Activated CD4-positive, alpha-beta T cell treated with anti-CD3 and anti-CD28 coated beads for 36 hours (primary cell): ENCODE measurements around the gene LRRC59. TPM values are rescaled to one million over a fixed set of nuclear protein-coding genes. Genes with fewer than 3 reads are reported as not detected.

Experiments used
- ATAC-seq: fragments of 200-7000 bp; cut with Tn5 transposase; one replicate; pipeline ENCODE4 v1.10.0; 2021; ENCODE audit warnings: mild to moderate bottlenecking, moderate library complexity
- CTCF ChIA-PET: fragments of 350-600 bp; sonication (Branson Sonifier 250); formaldehyde crosslinking; loops from one replicate; lab custom pipeline; 2021; ENCODE audit warnings: antibody characterized with exemption; lab: Charles Lee
- POLR2A ChIA-PET: fragments of 350-600 bp; sonication (Branson Sonifier 250); formaldehyde crosslinking; loops from one replicate; lab custom pipeline; 2021; ENCODE audit warnings: antibody characterized with exemption, inconsistent platforms; lab: Charles Lee
- DNase-seq: peaks from one replicate; pipeline ENCODE4 v3.0.0-alpha.2; 2020
- H3K27ac Mint-ChIP-seq: one replicate; pipeline ENCODE4 v1.8.0; 2021; ENCODE audit warnings: mixed read lengths
- H3K27me3 Mint-ChIP-seq: one replicate; pipeline ENCODE4 v1.8.0; 2021; ENCODE audit warnings: mixed read lengths
- H3K36me3 Mint-ChIP-seq: one replicate; pipeline ENCODE4 v1.8.0; 2021; ENCODE audit warnings: low read depth, mixed read lengths
- H3K4me1 Mint-ChIP-seq: one replicate; pipeline ENCODE4 v1.8.0; 2021; ENCODE audit warnings: mixed read lengths
- H3K4me3 Mint-ChIP-seq: one replicate; pipeline ENCODE4 v1.8.0; 2021; ENCODE audit warnings: mild to moderate bottlenecking, moderate library complexity, mixed read lengths
- H3K9me3 Mint-ChIP-seq: one replicate; pipeline ENCODE4 v1.8.0; 2021; ENCODE audit warnings: low read depth, mixed read lengths
- intact Hi-C, 2 experiments: fragments of 100-400 bp; cut with DNase I in 1 of 2; cut with micrococcal nuclease in 1 of 2; formaldehyde crosslinking; loops; one replicate each; pipeline versions ENCODE4 v1.14.2 to v1.15.1; 2022 to 2024; cut with DNase I, micrococcal nuclease
- total RNA-seq, 2 experiments: library from RNA; stranded (reverse); gene quantifications; one replicate each; pipeline ENCODE4 v1.2.3, GENCODE V29; 2021

The LRRC59 gene
- total RNA-seq, 2 experiments from 2014 or later = 74.4 to 82.7 TPM

DNA sequence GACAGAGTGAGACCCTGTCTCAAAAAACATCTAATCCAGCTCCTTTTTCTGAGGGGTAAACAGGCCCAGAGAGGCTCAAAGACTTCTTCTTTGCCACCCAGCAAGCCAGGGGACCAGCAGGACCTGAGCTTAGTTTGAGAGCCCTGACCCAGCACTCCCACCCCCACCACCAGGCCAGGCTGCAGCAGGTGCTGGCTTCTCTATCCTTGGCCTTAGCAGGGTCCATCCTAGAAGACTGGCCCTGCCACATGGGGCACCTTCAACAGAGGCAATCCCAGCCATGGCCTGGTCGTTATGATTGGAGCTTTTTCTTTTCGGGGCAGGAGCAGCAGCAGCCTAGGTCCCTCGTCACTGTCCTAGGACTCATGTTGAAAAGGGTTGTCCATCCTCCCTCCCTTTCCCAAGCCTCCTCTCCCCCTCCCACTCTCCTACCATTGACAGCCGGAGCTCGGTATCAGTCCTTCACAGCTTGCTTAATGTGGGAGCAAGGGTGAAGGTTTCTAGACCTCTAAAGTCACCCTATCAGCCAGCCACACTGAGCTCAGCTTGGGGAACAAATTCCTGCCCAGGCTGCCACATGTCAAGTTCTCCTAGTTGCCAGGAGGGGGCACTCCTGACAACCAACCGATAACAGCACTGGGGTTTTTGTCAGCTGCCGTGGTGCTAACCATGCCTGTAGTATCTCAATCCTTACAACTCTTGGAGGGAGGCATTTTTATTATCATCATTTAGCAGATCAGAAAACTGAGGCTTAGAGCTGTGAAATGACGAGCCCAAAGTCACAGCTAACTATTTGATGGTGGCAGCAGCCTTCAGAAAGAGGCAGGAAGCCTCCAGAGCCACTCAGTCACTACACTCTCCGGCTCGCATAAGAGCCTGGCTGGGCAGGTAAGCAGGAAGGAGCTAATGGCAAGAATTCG, 35.5 kb downstream of the LRRC59 start:
- DNase-seq = peak; percentile 76
- Mint-ChIP-seq H3K27ac (peak overlapping the region; percentile 80), H3K9me3 (no peaks in the 10 kb centered on the region), H3K4me3 (no peak overlapping the region), H3K4me1 (peaks cover 8% of the 10 kb centered on the region), H3K27me3 (no peaks in the 10 kb centered on the region), H3K36me3 (peaks cover 15% of the 10 kb centered on the region)
- ChIA-PET CTCF (interaction anchor here (0.6 to 4.6 kb wide), 42 partner anchors 8 to 313 kb away, joined by 3 to 53 read pairs (median 4); partner anchors contain the start of genes ACSF2, EME1, LRRC59 and MRPL27), POLR2A (interaction anchor here (0.9 to 1.0 kb wide), 2 partner anchors 35 to 36 kb away, joined by 3 to 5 read pairs; partner anchors contain the start of gene LRRC59)
- intact Hi-C loops = loop anchor here (1.0 to 5.0 kb wide), 3 partner anchors 35 to 116 kb away; partner anchors contain the start of genes LRRC59 (in 2 of the 2) and RSAD1 (in 1 of the 2)
- ATAC-seq = peak; percentile 95

GRCh38 chr17:50360486-50361115, 36.7 kb downstream of the LRRC59 start:
- peaks cover 8% of the 10 kb centered on the region for H3K4me1 Mint-ChIP-seq
- intact Hi-C loops = loop anchor here in 1 of 2 experiments (5.0 kb wide), 1 partner anchor 37 kb away; the partner anchor contains the start of gene LRRC59
- no peaks in the 10 kb centered on the region for H3K9me3 Mint-ChIP-seq
- no peak overlapping the region for H3K27ac Mint-ChIP-seq
- H3K4me3 Mint-ChIP-seq = no peak overlapping the region
- no peak for ATAC-seq
- ChIA-PET CTCF (interaction anchor here (0.6 to 4.6 kb wide), 15 partner anchors 11 to 260 kb away, joined by 3 to 53 read pairs (median 6); partner anchors contain the start of genes ACSF2, EME1, LRRC59 and MRPL27), POLR2A (no interaction called here)
- DNase-seq = no peak
- peaks cover 18% of the 10 kb centered on the region for H3K36me3 Mint-ChIP-seq
- no peaks in the 10 kb centered on the region for H3K27me3 Mint-ChIP-seq

- peaks cover 21% of the 10 kb centered on the region for H3K36me3 Mint-ChIP-seq
Observed at GRCh38 chr17:50359998-50360461, 37.3 kb downstream of the LRRC59 start.

DNA sequence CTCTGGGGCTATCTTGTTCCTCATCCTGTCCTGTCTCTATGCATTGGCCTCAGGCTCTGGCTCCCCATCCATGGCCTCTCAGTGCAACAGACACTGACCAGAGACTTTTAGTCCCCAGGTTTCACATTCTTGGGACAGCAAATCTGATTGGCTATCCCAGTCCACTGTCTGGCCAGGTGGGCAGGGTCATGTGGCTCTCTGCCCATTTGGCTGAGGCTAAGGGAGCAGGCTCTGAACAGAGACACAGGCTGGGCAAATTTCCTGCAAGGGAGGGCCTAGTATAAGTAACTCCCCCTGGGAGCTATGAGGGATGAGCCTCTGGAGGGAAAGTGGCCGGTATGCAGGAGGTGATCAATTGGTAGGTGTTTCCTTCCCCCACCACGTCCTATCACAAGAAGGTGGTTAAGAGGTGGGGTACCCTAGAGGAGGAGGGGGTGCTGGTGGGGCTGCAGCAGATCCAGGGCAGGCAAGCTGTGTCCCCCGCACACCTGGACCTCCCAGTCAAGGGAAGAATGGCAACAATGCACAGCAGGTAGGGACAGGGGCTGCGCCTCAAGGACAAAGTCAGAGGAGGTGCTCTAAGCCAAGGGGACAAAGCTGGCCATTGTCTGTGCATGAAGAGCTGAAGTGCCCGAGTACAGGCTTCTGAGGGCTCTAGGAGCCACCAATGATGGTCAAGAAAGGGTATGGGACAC, 38.2 kb downstream of the LRRC59 start:
- no peak overlapping the region for H3K27ac Mint-ChIP-seq
- no peaks in the 10 kb centered on the region for H3K9me3 Mint-ChIP-seq
- no peak for ATAC-seq
- ChIA-PET POLR2A (interaction anchor here (0.6 to 1.0 kb wide), 2 partner anchors 9 to 31 kb away, joined by 3 to 12 read pairs; no protein-coding TSS in a partner anchor), CTCF (interaction anchor here (0.6 to 1.4 kb wide), 5 partner anchors 10 to 90 kb away, joined by 3 to 5 read pairs (median 3); no protein-coding TSS in a partner anchor)
- H3K27me3 Mint-ChIP-seq = no peaks in the 10 kb centered on the region
- peaks cover 8% of the 10 kb centered on the region for H3K4me1 Mint-ChIP-seq
- intact Hi-C loops = no loop called here
- no peak for DNase-seq
- H3K4me3 Mint-ChIP-seq = no peak overlapping the region
- peaks cover 22% of the 10 kb centered on the region for H3K36me3 Mint-ChIP-seq

More at GRCh38 chr17:50359998-50360461, 37.3 kb downstream of the LRRC59 start:
- intact Hi-C loops = loop anchor here in 1 of 2 experiments (5.0 kb wide), 1 partner anchor 37 kb away; the partner anchor contains the start of gene LRRC59
- DNase-seq (no peak), ATAC-seq (no peak)
- POLR2A ChIA-PET = interaction anchor here (0.6 to 1.0 kb wide), 2 partner anchors 9 to 31 kb away, joined by 3 to 12 read pairs; no protein-coding TSS in a partner anchor
- no peaks in the 10 kb centered on the region for H3K9me3 Mint-ChIP-seq
- CTCF ChIA-PET = interaction anchor here (0.6 to 4.6 kb wide), 7 partner anchors 9 to 260 kb away, joined by 3 to 53 read pairs (median 3); partner anchors contain the start of gene LRRC59
- no peak overlapping the region for H3K27ac Mint-ChIP-seq
- H3K27me3 Mint-ChIP-seq = no peaks in the 10 kb centered on the region
- peaks cover 8% of the 10 kb centered on the region for H3K4me1 Mint-ChIP-seq
- no peak overlapping the region for H3K4me3 Mint-ChIP-seq

GRCh38 chr17:50358177-50358576, 39.1 kb downstream of the LRRC59 start:
- CTCF ChIA-PET = interaction anchor here (0.6 to 0.7 kb wide), 2 partner anchors 37 to 40 kb away, joined by 3 read pairs; partner anchors contain the start of gene LRRC59
- intact Hi-C loops = no loop called here
- no peak for ATAC-seq

DNA sequence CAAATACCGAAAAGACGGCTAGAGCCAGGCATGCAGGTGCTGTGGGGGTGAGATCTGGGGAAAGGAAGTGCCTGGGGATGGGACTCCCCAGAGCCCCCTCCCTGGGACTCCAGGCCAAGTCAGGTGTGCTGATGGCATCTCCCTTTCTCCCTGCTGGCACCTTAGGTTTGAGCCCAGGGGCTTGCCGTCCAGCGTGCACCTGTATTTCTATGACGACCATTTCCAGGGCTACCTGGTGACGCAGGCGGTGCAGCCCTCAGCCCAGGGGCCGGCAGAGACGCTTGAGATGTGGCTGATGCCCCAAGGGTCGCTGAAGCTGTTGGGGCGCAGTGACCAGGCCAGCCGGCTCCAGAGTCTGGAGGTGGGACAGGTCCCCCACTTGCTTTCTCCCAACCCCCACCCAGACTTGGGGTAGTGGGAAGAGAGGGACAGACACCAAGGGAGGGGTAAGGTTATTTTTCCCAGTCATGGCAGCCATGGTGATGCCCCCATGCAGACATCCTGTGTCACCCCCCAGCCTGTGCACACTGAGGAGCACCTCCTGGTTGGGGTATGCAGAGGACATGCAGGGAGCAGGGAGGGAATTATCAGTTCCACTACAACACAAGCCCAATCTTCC, 40.3 kb downstream of the LRRC59 start:
- POLR2A ChIA-PET = no interaction called here
- intact Hi-C loops = no loop called here
- no peaks in the 10 kb centered on the region for H3K27me3 Mint-ChIP-seq
- no peak overlapping the region for H3K4me3 Mint-ChIP-seq
- peaks cover 25% of the 10 kb centered on the region for H3K36me3 Mint-ChIP-seq
- CTCF ChIA-PET = interaction anchor here (0.7 kb wide), 1 partner anchor 58 kb away, joined by 3 read pairs; no protein-coding TSS in a partner anchor
- H3K9me3 Mint-ChIP-seq = no peaks in the 10 kb centered on the region
- ATAC-seq = no peak
- no peak for DNase-seq
- peaks cover 3% of the 10 kb centered on the region for H3K4me1 Mint-ChIP-seq
- H3K27ac Mint-ChIP-seq = no peak overlapping the region

More at GRCh38 chr17:50358177-50358576, 39.1 kb downstream of the LRRC59 start:
- DNase-seq = no peak
- H3K4me1 Mint-ChIP-seq = peaks cover 8% of the 10 kb centered on the region
- H3K27ac Mint-ChIP-seq = no peak overlapping the region
- no peaks in the 10 kb centered on the region for H3K9me3 Mint-ChIP-seq
- H3K27me3 Mint-ChIP-seq = no peaks in the 10 kb centered on the region
- H3K4me3 Mint-ChIP-seq = no peak overlapping the region
- POLR2A ChIA-PET = no interaction called here
- peaks cover 23% of the 10 kb centered on the region for H3K36me3 Mint-ChIP-seq

DNA sequence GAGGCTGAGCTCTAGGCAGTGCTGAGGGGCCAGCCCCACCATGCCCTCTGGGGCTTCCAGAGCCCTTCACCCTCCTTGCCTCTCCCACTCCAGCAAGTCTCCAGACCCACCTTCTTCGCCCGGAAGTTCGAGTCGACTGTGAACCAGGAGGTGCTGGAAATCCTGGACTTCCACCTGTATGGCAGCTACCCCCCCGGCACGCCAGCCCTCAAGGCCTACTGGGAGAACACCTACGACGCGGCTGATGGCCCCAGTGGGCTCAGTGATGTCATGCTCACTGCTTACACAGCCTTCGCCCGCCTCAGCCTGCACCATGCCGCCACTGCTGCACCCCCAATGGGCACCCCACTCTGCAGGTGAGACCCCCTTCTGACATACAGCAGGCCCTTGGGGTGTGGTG, 40.9 kb downstream of the LRRC59 start:
- no peak for ATAC-seq
- Mint-ChIP-seq H3K36me3 (peaks cover 25% of the 10 kb centered on the region), H3K4me1 (no peaks in the 10 kb centered on the region), H3K4me3 (no peak overlapping the region), H3K27ac (no peak overlapping the region), H3K9me3 (no peaks in the 10 kb centered on the region), H3K27me3 (no peaks in the 10 kb centered on the region)
- CTCF ChIA-PET = interaction anchor here (0.7 to 2.3 kb wide), 2 partner anchors 13 to 59 kb away, joined by 3 to 7 read pairs; no protein-coding TSS in a partner anchor
- POLR2A ChIA-PET = no interaction called here
- DNase-seq = no peak
- intact Hi-C loops = no loop called here

DNA sequence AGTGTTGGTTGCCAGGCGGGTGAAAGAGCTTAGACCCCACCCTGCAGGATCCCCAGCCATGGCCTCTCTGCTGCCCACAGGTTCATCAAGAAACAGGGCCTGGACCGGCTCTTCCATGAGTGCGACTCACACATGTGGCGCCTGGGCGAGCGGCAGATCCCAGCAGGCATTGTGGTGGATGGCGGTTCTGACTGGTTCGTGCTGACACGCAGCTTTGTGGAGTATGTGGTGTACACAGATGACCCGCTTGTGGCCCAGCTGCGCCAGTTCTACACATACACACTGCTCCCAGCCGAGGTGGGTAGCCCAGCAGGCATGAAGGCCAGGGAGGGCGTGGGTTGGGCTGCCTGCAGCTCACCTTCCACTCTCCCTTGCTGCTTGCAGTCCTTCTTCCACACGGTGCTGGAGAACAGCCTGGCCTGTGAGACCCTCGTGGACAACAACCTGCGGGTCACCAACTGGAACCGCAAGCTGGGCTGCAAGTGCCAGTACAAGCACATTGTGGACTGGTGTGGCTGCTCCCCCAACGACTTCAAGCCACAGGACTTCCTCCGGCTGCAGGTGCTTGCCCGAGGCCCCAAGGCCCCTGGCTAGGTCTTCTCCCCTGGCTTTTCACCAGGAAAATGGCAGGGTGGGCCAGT, 41.5 kb downstream of the LRRC59 start:
- POLR2A ChIA-PET = no interaction called here
- H3K27me3 Mint-ChIP-seq = no peaks in the 10 kb centered on the region
- intact Hi-C loops = no loop called here

DNA sequence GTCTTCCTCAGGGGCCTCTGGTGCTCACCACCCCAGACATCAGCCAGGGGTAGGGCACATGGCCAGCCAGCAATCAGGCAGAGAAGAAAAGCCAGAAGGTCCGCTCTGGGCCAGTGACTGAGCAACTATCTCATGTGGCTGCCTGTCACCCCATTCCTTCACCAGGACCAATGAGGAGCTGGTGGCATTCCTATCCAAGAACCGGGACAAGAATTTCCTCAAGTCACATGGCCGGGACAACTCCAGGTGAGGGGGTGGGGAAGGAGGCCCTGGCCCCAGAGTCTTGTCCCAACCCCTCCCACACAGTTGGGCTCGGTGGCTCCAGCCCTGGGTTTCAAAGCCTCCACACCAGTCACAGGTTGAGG, 42.0 kb downstream of the LRRC59 start:
- H3K27ac Mint-ChIP-seq = no peak overlapping the region

More for the DNA sequence above, 41.5 kb downstream of the LRRC59 start:
- Mint-ChIP-seq H3K9me3 (no peaks in the 10 kb centered on the region), H3K36me3 (peaks cover 27% of the 10 kb centered on the region), H3K27ac (no peak overlapping the region), H3K4me3 (no peak overlapping the region), H3K4me1 (peaks cover 3% of the 10 kb centered on the region)
- ATAC-seq = no peak
- CTCF ChIA-PET = interaction anchor here (0.7 to 2.3 kb wide), 2 partner anchors 14 to 60 kb away, joined by 3 to 7 read pairs; no protein-coding TSS in a partner anchor
- DNase-seq = no peak

More for the DNA sequence above, 42.0 kb downstream of the LRRC59 start:
- Mint-ChIP-seq H3K4me1 (peaks cover 6% of the 10 kb centered on the region), H3K27me3 (no peaks in the 10 kb centered on the region), H3K9me3 (no peaks in the 10 kb centered on the region), H3K36me3 (peaks cover 27% of the 10 kb centered on the region), H3K4me3 (no peak overlapping the region)
- intact Hi-C loops = no loop called here
- ATAC-seq (no peak), DNase-seq (no peak)
- ChIA-PET POLR2A (no interaction called here), CTCF (interaction anchor here (2.3 kb wide), 1 partner anchor 14 kb away, joined by 7 read pairs; no protein-coding TSS in a partner anchor)
